HepG2 (cell line): ENCODE measurements around the gene ALDH1A1. TPM values are rescaled to one million over a fixed set of nuclear protein-coding genes. Genes with fewer than 3 reads are reported as not detected.
A peak's percentile ranks its signal among the peaks of the same experiment; 100 is the strongest.

Experiments
- ATF4 ChIP-seq, 2 experiments: fragments of 450-650 bp in 1 of 2; sonication (generic) in 1 of 2; formaldehyde crosslinking; IDR thresholded peaks; 2 replicates each; pipeline versions ENCODE4 v1.5.0 to v1.8.0; 2020 to 2022; ENCODE audit warnings: mild to moderate bottlenecking in 1 of 2, missing genetic modification reagents in 1 of 2
- HNF1A ChIP-seq, 2 experiments: sonication (generic) in 1 of 2; formaldehyde crosslinking in 1 of 2; IDR thresholded peaks; 2 replicates each; pipeline versions ENCODE4 v1.4.0 to v1.6.1; 2016 to 2020; ENCODE audit warnings: borderline replicate concordance in 1 of 2, low read depth in 1 of 2, mild to moderate bottlenecking in 1 of 2, missing genetic modification reagents in 1 of 2
- SALL1 ChIP-seq: sonication (generic); formaldehyde crosslinking; IDR thresholded peaks from 2 replicates; pipeline ENCODE4 v1.8.0; 2022; ENCODE audit warnings: mild to moderate bottlenecking, missing genetic modification reagents
- SYNCRIP ChIP-seq: fragments of 200-400 bp; formaldehyde crosslinking; IDR thresholded peaks from 2 replicates; pipeline ENCODE4 v1.6.1; 2018; ENCODE audit warnings: mild to moderate bottlenecking, low read depth, low read length; ENCODE audit not compliant: insufficient read depth
- ZC3H13 ChIP-seq: sonication (generic); formaldehyde crosslinking; IDR thresholded peaks from 2 replicates; pipeline ENCODE4 v1.8.1; 2023; ENCODE audit warnings: mild to moderate bottlenecking, missing genetic modification reagents, moderate library complexity
- ZNF30 ChIP-seq: sonication (generic); formaldehyde crosslinking; IDR thresholded peaks from 2 replicates; pipeline ENCODE4 v1.5.0; 2020; ENCODE audit warnings: mild to moderate bottlenecking, missing genetic modification reagents
- ZNF383 ChIP-seq: sonication (generic); formaldehyde crosslinking; IDR thresholded peaks from 2 replicates; pipeline ENCODE4 v1.4.0; 2020; ENCODE audit warnings: missing genetic modification reagents, mild to moderate bottlenecking, borderline replicate concordance
- ZNF891 ChIP-seq: sonication (generic); formaldehyde crosslinking; IDR thresholded peaks from 2 replicates; pipeline ENCODE4 v1.5.0; 2020; ENCODE audit warnings: mild to moderate bottlenecking, missing genetic modification reagents
- polyA plus RNA-seq, 8 experiments: library from polyadenylated mRNA; depleted of rRNA in 3 of 8; stranded (reverse) in 7 of 8; unstranded in 1 of 8; fragments of >200 nt; fragmentation: Illumina TruSeq in 4 of 8; extraction: Trizol in 4 of 8; gene quantifications; 2 replicates each; pipeline versions ENCODE4 v1.2.1 to v1.2.3, GENCODE V29; 2011 to 2016; ENCODE audit warnings: low read depth in 4 of 8, missing spikeins in 1 of 8, mixed read lengths in 1 of 8; ENCODE audit not compliant: insufficient read depth in 1 of 8
- total RNA-seq, 5 experiments: library from RNA; depleted of rRNA; stranded (reverse); fragments of >200 nt; fragmentation: Illumina TruSeq; extraction: Trizol; gene quantifications; 2 replicates each; pipeline ENCODE4 v1.2.3, GENCODE V29; 2016; ENCODE audit warnings: low read depth in 1 of 5

ALDH1A1 gene
- total and polyA plus RNA-seq, 2 of the 13 experiments (the other 11 are each of a cell fraction or from before 2014, with no cell fraction given), result 88.2 to 439 TPM

GRCh38 chr9:72949918-72950325, 2.9 kb downstream of the ALDH1A1 start (continued):
- TF ChIP-seq ATF4 (CRISPR knock-in tag; IDR thresholded peaks at IDR 0.05) (peak in 1 of 2 experiments; percentile 81; a peak in 2 of 4 replicates), ZNF891 (CRISPR knock-in tag) (no peak), ZNF383 (no peak), SALL1 (CRISPR knock-in tag) (no peak), HNF1A (IDR thresholded peaks at IDR 0.05; ENCODE audit: low read depth) (no peak), HNF1A (CRISPR knock-in tag; IDR thresholded peaks at IDR 0.05; ENCODE audit: borderline replicate concordance) (no peak), ZNF30 (CRISPR knock-in tag) (no peak), SYNCRIP (no peak), ZC3H13 (CRISPR knock-in tag) (no peak)
- TF ChIP-seq, all 625 proteins: peak for 15
